Jurkat, Clone E6-1 (cell line): ENCODE results near the gene SLC12A4.
"Not testable (repeated sequence)": the region's sequence is repeated elsewhere in the genome, so short reads cannot be mapped to it uniquely, and the experiment has no call there.

Source experiments
- DNase-seq: peaks from one replicate; pipeline ENCODE4 v3.0.0-alpha.2; 2011; ENCODE audit warnings: low read depth, low spot score
- H3K4me3 ChIP-seq: 2 replicates; pipeline ENCODE4 v1.5.1; 2011; ENCODE audit warnings: mild to moderate bottlenecking, low read length, control low read depth, moderate library complexity

SLC12A4 gene

DNA sequence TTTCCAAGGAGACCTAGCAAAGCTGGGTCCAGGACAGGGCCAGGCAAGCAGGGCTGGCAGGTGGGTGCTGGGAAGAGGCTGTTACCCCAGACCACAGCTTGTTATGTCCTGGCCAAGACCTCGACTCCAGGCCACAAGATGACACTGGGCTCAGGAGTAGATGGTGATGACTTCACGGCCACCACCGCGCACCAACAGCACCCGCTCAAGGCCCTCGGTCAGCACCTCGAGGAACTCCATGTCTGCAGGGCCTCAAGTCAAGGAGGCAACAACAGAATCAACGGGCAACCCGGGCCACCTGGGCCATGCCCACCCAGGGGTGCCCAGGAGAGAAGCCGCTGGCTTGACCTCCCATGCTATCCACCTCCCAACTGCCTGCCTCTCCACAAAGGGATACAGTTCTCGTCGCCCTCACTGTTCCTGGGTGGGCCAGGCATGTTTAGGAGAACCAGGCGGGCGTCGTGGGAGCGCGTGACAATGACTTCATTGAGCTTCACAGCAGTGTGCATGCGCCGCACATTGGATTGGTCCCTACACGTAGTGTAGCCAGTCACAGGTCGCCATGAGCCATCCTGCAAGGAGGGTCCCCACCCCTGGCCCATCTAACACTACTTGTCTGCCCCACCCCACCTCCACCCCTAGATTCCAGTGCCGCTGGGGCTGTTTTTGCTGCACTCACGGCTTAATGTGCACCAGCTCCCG is 23.6 kb downstream of the SLC12A4 start:
- no peak overlapping the region for H3K4me3 ChIP-seq

DNA sequence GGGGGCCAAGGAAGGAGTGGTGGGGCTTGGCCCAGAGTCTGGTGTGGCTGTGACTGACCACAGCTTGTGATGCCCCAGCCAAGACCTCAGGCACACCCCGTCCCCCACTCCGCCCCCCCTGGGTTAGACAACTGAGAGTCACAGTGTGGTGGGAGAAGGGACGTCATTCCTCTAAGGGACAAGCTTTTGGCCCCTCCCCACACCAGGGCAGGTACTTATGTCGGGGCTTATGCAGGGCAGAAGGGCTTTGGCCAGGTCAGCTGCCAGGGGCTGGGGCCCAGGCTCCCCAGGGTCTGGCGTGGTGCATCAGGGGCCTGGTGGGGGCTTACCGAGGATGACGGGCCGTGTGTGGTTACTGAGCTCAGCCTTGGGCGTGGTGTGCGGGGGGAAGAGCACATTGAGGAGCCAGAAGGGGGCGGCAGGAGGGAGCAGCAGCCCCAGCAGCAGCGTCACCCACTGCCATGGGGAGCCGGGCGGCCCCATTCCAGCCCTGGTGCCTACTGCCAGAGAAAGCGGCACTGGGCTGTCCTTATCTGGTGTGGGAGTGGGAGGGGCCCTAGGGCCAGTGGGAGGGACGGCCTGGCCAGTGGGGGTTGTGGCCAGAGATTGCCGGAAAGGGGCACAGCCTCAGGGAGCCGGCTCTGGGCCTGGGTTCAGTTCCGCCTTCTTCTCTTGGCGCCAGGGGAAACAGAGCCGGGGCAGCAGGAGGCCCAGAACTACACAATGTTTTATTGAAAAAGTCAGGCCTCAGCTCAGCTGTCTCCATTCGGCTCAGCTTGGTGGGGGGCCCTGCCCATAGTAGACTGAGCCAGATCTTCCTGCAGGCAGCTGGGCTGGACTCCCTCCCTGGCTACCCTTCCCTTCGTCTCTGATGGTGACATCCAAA is 24.6 kb downstream of the SLC12A4 start, which contains the start of gene LCAT:
Gene LCAT, minus strand, starts transcription at position 502 of the 886 bp plus-strand sequence. Its CDS starts 19 bp downstream, at position 483.
- no peak for DNase-seq
- no peak within 1 kb of the TSS for H3K4me3 ChIP-seq

More for the DNA sequence above, 23.6 kb downstream of the SLC12A4 start:
- DNase-seq, result no peak

DNA sequence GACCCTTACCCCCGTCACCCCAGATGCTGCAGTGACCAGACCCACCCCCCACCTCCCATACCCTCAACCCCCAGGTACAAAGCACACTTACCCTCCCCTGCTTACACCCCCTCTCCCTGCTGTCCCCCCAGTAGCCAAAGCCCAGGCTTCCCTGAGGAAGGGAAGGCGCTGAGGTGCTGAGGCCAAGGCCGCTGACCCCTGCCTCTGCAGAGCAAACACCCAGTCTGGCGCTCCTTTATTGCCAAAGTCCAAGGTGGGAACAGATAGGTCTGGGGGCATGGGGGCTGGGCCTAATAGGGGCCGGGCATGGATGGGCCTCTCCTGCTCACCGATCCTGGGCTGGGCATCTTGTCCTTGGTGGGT is 25.2 kb downstream of the SLC12A4 start:
- DNase-seq, result no peak
- H3K4me3 ChIP-seq, result no peak overlapping the region

DNA sequence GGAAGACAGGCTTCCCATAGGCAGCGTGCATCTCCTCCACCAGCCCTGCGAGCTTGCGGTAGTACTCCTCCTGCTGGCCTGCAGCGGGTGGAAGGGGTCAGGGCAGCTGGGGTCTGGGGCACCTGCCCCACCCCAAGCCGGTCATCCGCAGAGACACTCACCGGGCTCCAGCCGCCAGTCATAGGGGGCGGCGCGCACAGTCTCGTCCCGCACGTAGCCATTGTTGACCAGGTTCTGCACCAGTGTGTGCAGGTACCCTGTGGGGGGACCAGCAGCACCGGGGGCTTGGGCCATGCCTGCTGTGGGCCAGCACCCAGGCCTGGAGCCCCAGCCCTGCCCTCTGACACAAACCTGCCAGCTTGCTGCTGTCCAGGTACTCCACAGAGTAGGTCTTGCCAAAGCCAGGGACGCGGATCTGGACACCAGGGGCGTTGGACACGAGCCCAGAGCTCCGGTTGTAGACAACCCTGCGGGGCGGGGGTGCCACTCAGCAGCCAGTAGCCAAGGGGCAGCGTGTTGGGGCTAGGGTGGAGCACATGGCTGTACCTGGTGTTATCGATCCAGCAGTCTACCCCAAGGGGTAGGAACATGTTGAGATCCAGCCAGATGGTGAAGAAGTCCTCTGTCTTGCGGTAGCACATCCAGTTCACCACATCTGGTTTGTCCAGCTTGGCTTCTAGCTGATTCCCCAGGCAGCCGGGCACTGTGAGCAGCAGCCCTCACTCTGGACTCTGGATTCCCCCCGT is 25.8 kb downstream of the SLC12A4 start:
- H3K4me3 ChIP-seq, result no peak overlapping the region
- no peak for DNase-seq

DNA sequence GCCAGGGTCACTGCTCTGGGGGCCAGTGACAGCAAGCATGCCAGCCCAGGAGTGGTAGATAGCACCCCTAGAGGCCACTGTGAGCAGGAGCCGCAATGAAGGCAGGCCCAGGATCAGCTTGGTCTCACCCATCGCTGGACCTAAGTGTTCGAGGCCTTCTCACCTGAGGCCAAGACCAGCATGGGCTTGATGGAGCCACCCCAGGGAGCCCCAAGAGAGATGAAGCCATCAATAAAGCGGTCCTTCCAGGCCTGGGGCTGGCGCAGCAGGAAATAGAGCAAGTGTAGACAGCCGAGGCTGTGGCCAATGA is 26.3 kb downstream of the SLC12A4 start:
- no peak overlapping the region for H3K4me3 ChIP-seq
- DNase-seq, result no peak

DNA sequence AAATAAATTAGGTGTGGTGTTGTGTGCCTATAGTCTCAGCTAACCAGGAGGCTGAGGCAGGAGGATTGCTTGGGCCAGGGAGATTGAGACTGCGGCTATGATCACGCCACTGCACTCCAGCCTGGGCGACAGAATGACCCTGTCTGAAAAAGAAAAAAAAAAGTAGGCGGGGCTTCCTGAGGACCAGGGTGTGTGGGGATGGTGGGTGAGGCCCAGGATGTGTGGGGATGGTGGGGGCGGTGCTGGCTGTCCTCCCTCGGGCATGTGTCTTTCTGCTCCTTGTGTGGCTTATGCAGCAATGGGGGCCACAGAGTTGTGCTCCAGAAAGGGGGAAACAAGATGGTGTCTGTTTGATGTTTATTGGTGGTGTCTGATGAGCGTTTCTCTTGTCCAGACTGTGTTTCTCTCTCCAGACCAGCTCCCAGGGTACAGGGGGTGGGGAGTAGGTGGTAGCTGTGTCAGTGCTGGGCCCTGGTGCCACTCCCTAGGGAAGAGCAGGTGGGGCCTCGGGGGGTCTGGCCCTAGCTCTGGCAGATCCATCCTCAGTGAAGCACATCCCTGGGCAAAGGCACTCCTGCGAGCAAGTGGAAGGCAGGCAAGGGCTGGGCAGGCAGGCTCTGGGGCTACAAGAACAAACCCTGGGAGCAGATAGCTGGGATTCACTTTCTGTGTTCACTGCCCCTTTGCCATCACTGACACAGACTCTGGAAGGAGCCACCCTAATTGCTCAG is 26.8 kb downstream of the SLC12A4 start:
- no peak overlapping the region for H3K4me3 ChIP-seq
- DNase-seq, result no peak

DNA sequence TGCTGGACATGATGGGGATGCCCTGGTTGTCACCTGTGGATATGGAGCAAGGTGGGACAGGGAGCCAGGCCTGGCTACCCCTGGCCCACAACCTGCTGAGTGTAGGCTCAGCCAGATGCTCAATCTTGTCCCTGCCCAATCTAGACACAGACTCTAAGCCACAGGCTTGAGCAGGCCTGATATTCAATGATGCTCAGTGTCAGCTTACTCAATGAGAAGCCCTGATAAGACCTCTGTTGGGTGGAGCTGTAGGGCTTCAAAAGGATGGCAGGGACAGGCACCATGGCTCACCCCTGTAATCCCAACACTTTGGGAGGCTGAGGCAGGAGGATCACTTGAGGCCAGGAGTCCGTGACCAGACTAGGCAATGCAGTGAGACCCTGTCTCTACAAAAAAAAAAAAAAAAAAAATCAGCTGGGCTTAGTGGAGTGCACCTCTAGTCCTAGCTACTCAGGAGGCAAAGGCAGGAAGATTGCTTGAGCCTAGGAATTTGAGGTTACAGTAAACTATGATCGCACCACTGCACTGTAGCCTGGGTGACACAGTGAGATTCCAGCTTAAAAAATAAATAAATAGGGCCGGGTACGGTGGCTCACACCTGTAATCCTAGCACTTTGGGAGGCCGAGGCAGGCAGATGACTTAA is 27.9 kb downstream of the SLC12A4 start:
- no peak overlapping the region for H3K4me3 ChIP-seq
- no peak for DNase-seq

DNA sequence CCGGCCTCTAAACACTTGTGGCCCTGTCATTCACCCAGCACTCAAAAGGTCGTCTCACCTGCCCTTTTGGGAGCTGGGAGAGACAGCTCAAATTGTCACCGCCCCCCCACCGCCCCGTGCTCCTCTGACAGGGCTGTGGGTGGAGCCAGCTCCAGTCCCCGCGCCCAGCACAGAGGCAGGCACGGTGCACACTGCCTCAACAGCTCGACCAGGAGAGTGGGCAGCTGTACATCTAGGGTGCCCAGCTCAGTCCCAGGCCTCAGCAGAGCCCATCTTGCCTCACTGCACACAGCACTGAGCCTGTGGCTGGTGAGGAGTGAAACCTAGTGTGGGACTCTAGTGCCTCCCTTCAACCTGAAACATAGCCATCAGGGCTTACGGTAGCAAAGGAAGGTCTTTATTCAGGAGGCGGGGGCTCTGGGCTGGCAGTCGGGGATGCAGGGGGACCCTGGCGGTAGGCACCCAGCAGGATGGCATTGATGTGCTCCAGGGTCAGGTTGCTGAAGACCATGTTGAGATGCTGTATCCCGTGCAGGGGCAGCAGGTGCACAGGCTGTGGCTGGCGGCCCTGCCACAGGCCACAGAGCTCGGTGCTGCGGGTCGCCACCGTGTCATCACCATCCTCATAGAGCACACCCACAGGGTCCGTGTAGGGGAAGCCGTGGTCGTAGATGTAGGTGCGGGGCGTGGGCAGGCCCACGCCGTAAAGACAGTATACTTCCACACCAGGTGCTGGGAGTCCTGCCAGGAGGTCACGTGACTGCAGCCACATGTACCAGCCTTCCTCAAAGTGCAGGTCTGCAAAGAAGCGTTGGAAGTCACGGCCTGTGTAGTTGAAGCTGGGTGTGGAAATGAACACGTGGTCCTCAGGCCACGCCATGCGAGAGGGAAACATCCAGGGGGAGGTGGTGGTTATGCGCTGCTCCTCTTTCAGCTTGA is 28.7 kb downstream of the SLC12A4 start:
- peak; percentile 59 for DNase-seq
- H3K4me3 ChIP-seq, result no peak overlapping the region

DNA sequence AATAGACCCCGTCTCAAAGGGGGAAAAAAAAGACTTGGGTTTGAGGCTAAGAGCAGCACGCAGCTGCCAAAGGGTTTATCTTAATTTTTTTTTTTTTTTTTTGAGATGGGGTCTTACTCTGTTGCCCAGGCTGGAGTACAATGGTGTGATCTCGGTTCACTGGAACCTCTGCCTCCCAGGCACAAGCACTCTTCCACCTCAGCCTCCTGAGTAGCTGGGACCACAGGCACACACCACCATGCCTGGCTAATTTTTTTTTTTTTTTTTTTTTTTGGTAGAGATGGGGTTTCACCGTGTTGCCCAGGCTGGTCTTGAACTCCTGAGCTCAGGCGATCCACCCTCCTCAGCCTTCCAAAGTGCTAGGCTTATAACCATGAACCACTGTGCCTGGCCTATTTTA is 30.7 kb downstream of the SLC12A4 start:
- H3K4me3 ChIP-seq, result peak overlapping the region; percentile 96; the same call in 1 of the 2 replicates
- DNase-seq, result not testable (repeated sequence)

DNA sequence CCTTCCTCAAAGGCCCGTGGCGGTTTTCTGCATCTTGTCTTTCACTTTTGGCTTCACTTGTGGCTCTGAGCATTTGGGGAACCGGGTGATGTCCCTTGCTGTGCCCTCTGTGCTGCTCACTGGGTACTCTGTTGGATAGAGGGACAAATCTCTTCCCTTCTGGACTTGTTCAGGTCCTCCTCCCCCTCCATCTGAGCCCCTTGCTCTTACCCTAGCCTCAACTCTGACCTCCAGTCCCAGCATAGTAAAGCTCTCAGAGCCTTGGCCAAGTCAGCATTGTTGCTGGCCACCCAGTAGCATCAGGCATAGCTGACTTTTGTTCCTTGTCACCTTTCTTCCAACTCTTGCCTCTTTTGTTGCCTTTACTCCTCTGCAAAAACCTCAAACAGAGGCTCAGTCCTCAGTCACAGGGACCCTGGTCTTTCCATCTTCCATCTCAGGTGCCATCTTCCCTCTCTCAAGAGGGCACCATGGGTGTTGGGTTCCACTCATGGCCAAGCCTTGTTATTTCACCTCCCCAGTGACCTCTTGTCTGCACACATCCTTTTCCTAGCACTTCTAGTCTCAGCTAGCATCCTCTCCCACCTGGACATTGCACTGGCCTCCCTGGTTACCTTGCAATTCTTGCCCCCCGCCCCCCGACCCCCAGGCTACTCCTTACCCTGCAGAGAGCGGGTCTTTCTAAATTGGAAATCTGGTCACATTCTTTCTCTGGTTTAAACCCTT is 31.4 kb downstream of the SLC12A4 start:
- peak overlapping the region; percentile 96 for H3K4me3 ChIP-seq
- peak; percentile 82 for DNase-seq

DNA sequence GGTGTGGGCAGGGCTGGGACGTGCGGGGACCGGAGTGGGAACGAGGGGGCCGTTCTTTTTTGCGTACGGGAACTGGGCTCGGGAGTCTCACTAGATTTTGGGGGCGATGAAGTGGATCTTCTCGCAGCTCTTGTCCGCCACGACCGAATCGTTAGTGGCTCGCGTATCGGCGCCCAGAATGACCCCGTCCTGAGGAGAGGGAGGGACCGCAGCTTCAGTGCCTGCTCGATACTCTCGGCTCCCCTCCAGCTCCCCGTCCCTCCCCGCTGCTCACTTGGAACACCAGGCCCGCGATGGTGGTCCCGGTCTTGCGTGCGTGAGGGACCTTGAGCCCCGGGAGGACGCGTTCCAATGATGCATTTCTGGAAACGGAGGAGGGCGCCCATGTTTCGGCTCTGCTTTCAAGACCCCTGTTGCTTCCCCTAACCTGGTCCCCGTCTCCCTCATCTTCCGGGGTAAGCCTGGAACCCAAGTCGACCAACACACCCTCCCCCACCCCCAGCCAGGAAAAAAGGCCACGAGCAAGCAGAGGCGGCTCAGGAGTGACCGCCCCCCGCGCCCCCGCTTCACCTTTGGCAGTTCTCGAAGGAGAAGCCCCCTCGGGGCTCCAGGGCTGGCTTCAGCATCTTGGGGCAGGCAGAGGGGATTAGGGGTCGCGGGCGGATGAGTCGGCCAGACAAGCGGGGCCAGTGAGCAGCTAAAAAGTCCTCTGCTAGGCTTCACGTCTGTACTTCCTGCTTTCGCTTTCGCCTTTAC is 32.1 kb downstream of the SLC12A4 start, which contains the start of gene PSMB10:
Gene PSMB10, minus strand, starts transcription at position 727 of the 756 bp plus-strand sequence. Its CDS starts 101 bp downstream, at position 626.
- peak within 1 kb of the TSS; percentile 96 for H3K4me3 ChIP-seq
- DNase-seq, result peak; percentile 48

DNA sequence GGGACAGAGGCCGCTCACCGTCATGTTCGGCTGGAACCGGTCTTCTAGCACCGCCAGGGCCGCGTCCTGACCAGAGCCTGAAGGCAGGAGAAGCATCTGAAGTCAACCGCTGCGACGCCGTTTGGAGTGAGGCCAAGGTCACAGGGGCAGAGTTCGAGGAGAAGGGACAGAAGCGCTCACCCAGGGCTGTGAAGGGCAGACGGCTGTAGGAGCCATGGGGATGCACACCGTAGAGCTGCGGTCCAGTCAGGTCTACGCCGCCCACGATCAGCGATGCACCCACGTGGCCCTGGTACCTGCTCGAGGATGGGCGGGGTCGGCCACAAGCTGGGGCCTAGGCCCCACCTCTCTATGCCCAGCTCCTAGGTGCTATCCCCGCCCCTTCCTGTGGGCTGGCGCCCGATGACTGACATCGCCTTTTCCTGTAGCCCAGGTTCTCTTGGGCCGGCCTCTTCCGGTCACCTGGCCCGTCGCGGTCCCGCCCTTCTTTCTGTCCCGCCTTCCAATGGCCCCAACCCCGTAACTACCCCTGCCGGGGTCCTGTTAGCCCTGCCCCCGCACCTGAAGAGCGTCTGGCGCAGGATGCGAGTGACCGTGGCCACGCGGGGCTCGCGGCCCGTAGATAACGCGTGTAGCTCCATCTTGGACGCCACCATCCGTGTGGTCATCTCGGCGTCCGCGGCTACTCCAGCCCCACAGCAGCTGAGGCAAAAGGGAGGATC is 32.9 kb downstream of the SLC12A4 start:
- H3K4me3 ChIP-seq, result peak overlapping the region; percentile 96
- peak; percentile 95 for DNase-seq

DNA sequence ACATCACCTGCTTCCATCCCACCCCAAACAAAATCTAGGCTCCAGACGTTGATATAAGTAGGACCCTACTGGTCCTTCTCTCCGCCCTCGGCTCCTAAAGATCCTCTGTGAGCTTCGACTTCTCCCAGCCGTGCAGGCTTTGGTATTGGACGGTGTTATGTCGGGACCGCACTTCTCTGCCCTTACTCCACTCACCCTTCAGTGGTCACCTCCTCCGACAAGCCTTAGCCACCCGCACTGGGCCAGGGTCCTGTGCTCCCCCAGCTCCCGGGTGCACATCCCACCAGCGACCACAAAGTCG is 33.4 kb downstream of the SLC12A4 start:
- no peak for DNase-seq
- H3K4me3 ChIP-seq, result peak overlapping the region; percentile 96

DNA sequence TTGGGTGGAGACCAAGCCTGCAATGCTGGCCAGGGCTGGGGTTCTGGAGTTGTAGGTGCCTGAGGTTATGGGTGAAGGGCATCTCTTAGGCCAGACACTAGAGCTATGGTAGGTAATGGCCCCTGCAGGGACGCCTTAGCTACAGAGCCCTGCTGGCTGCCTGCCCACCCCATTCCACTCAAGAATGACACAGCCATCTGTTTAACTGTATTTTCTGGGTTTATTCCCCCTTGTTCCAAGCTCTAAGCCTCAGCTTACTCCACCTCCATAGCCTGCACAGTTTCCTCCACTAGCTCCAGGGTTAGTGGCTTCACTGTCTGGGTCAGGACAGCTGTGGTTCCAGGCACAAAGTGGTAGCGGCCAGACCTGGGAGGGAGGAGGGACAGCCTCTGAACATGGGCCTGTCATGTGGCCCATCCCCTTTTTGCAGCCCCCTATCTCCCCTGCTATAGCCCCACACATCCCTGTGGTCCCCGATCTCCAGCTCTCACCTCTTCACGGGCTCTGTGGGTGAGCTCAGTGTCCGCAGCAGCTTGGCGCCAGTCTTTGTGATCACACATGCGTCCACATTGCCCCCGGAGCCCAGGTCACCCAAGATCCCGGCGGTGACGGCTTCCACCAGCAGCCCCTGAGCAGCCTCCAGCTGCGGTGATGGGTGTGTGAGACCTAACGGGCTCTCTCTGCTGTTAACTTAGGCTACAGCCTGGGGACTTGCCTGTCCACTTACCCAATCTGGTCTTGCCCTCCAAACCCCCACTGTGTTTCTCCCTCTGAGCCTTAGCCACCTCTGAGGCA is 33.9 kb downstream of the SLC12A4 start:
- H3K4me3 ChIP-seq, result no peak overlapping the region; the same call in 1 of the 2 replicates
- no peak for DNase-seq

DNA sequence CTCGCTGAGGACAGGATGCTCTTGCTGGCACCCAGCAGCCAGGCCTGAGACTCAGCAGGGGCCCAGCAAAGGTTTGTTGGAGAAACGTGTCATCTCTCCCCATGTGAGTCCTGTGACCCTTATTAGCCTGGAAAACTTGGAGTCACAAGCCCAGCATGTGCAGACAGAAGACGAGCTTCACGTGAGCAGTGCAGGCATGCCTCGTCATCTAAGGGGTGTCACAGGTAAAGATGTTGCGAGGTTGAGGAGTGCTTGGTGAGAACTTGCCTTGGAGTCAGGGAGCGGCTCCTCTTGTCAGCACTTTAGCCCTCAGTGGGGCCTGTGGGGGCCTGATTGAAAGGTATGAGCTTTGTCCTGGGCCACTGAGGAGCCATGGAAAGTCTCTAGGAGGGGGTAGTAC is 34.6 kb downstream of the SLC12A4 start:
- DNase-seq, result no peak
- no peak overlapping the region for H3K4me3 ChIP-seq
